Left forelimb (tissue), 1 donor: Measurements from ENCODE around the gene MRPS11.
"Not testable (repeated sequence)": the region's sequence is repeated elsewhere in the genome, so short reads cannot be mapped to it uniquely, and the experiment has no call there.

Experiments
- DNase-seq: peaks from one replicate; pipeline ENCODE4 v3.0.0-alpha.2; 2018; ENCODE audit warnings: low spot score

Gene MRPS11

GRCh38 chr15:88489321-88489720, 21.8 kb downstream of the MRPS11 start:
- DNase-seq = no peak

DNA sequence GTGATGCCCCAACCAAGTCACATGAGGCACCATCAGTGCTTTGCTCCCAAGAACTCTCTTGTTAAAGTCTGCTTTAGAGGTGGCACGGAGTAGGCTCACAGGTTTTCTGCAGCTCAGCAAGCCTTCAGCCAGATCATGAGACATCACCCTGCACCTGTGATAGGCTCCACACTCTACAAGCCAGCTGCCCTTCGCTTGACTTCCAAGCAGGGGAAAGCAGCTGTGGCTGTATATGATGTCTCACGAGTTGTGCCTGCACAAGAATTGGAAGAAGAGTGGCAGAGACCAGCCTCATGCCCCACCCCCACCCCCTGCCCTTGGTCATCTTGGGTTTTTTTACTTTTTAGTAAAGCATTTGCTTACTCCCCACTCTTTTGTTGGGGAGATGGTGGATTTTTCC, 22.5 kb downstream of the MRPS11 start:
- no peak for DNase-seq

DNA sequence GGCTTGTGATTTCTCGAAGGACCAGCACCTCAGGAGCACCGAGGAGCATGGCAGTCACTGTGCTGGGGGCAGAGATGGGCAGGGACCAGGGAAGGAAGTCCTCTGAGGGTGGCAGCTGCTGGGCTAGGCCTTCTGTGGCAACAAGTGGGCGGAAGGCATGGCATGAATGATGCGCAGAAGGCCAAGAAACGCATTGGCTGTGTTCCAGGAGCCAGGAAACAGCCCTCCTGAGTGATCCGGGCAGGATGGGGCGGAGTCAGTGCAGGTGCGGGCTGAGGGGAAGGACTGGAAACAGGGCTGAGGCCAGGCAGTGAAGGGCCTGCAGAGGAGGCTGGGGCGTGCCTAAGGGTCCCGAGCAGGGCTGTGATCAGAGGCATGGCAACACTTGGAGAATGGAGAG, 23.6 kb downstream of the MRPS11 start:
- no peak for DNase-seq

GRCh38 chr15:88493844-88494243, 26.3 kb downstream of the MRPS11 start:
- no peak for DNase-seq

DNA sequence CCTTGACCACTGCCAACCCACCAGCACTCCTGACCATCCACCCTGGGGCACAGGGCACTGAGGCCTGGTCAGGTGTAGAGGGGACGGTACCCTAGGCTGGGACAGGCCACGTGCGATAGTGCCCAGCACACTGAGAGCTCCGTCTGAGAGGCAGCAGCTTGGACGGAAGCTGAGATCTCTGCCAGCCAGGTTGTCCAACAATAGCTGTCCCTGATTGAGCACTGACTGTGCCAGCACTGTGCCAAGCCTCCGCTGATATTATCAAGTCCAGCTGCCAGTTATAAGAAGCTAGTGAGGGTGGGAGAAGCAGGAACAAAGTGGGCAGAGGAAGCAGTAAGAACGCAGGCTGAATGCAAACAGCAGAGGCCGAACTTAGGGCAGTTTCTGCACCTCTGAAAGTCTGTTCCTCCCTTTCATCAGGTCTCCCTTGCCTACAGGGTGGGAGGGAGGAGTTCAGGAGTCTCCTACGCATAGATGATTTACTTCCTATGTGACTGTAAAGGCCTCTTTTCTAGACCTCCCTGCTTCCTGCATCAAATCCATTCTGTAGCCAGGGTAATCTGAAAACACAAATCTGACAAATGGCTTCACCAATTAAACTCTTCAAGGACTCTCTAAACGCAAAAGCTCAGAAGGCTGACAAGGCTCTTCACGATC, 29.7 kb downstream of the MRPS11 start:
- no peak for DNase-seq

DNA sequence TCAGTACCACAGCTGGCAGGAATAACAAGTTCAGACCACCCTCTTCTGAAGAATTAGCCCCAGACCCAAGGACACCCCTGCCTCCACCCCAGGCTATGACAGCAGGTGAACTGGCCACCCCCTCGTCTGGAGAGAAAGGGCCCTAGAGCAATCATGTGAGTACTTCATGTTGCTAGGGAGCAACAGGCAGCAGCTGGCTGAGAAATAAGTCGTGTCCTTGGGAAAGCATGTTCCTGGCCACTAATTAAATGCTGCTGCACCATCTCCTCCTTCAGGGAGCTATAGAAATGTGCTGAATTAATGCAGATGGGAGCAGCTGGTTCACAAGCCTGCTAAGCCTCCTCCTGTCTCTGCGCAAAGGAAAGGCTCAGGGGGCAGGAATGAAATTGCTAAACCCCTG, 31.5 kb downstream of the MRPS11 start:
- DNase-seq = no peak

DNA sequence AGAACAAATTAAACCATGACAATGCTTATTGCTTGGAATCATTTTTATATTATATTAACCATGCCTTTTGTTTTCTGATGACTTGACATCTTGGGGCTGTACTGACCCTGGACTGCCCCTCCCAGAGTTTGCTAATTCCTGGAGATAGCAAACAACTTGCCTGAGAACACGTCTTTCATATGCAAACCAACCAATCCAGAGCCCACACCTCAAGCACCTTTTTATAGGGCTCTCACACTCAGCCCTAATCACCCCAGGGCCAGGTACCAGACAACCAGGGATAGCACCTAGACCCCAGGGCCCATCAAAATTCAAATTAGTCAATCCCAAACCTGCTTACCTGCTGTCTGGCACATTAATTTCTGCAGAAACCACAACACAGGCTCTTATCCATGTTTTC, 36.9 kb downstream of the MRPS11 start:
- DNase-seq = no peak

DNA sequence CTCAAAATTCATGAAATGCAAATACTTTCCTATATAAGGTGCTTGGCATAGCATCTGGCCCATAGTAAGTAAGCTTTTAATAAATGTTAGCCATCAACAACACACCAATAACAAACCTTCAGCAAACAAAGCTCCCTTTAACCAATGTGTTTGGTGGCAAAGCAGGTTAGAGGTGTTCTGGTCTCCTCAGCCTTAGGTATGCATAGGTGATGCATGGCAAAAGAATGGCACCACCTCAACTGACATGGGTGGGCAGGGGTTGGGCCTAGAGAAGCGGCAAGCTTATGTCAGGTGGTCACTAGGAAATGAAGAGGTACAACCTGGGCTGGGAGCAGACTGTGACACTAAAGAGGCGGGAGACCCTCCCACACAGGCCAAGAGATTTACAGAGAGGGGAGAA, 38.2 kb downstream of the MRPS11 start:
- no peak for DNase-seq

DNA sequence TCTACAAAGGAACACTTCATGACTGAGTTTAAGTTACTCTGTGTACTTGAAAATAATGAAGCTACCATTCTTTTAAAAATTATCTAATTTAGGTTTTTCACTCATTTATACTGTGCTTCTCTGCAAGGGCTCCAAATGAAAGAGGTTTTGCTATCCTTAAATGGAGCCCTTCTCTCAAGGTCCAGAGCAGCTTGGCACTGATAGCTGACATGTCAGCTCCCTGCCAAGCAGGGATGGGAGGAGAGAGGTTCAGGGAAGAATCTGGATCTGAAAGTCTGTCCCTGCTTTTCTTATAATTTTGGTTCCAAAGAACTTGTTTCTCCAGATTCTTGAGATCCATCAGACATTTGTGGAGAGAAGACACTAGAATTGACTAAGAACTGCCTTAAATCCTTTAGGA, 39.1 kb downstream of the MRPS11 start:
- DNase-seq = no peak

DNA sequence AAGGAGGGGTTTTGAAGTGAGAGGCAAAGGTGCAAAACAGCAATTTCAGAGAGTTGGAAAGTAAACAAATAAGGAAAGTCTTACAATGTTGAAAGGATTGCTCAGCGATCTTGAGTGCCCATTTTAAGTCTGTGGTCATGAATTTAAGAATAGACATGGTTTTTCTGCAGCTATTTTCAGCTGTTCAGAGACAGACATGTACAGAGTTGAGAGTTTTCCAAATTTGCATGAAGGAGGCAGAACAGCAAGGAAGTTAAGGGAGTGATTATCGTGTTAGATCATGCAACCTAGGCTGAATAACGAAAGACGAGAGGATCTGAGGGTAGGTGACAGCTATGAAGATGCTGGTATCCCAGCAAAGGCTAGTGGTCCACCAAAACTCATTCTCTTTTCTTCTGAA, 41.8 kb downstream of the MRPS11 start:
- DNase-seq = no peak

DNA sequence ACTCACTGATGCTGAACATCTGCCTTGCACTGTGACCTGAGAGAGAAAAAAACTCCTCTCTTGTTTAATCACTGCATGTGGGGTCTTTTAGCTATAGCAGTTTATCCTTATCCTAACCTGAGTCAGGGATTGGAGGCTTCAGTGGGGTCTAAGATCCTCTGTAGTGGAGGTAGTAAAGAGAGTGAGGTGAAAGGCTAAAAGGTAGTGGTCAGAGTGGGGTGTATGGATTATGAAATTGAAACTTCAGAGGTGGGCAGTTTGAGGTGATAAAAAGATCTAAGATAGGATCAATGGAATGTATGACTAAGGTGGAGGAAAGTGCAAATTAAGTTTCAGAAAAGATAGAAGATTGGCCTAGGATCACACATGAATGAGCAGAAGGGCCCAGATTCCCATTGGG, 42.5 kb downstream of the MRPS11 start:
- no peak for DNase-seq

DNA sequence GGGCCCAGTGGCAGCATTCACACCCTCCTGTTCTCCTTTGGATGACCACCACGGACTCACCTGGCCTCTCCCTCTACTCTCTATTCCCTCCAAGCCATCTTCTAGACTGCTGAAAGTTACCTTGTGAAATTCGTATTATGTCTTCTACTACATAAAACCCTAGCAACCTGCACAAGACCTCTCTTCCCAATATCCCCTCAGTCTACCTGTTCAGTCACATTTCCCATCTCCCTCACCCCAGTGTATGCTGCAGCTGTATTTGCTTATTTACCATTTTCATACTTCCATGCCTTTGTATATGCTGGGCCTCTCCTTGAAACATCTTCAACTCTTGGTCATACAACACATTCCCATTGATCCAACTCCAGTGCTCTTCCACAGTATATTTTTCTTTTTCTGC, 43.7 kb downstream of the MRPS11 start:
- no peak for DNase-seq

GRCh38 chr15:88512078-88512477, 44.6 kb downstream of the MRPS11 start:
- no peak for DNase-seq

DNA sequence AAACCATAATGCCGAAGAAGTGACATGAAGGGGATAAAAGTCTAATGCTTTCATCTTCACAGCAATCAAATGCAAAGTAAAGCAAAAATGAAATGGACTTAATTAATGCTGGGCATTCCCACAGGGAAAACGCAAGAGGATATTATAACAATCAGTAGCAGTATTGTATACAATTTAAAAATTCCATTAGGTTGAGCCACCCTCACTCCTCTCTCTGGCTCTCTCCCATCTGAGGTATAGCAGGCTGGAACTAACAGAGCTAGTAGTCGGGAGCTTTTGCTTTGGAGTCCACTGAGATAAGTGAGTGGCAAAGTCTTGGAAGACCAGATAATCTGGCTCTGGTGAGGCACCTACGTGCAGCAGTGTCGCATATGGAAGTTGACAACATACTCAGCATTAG, 45.1 kb downstream of the MRPS11 start:
- DNase-seq = no peak

- no peak for DNase-seq
Measured at GRCh38 chr15:88513195-88513594, 45.7 kb downstream of the MRPS11 start.

DNA sequence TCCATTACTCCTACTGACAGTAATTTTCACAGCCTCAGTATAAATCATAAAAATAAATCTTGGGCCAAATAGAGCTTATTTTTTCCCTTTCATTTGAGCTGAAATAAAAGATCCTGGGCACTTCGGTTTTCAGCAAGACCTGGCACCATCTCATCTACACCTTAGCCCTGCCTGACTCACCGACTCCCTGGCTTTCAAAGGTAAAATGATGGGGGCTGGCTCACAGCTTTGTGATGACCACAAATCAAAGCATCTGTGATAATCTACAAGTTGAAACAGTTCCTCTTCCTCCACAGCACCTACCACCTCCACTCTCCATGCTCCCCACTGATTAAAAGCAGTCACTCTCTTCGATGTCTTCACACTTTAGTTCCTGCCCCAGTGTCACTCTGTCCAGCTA, 51.4 kb downstream of the MRPS11 start:
- no peak for DNase-seq

DNA sequence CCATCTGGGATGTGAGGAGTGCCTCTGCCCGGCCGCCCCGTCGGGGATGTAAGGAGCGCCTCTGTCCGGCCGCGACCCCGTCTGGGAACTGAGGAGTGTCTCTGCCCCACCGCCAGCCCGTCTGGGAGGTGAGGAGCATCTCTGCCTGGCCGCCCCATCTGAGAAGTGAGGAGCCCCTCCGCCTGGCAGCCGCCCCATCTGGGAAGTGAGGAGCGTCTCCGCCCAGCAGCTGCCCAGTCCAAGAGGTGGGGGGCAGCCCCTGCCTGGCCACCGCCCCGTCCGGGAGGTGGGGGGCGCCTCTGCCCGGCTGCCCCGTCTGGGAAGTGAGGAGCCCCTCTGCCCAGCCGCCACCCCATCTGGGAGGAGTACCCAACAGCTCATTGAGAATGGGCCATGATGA, 56.6 kb downstream of the MRPS11 start:
- DNase-seq = not testable (repeated sequence)

- DNase-seq = no peak
Measured at GRCh38 chr15:88525418-88525817, 57.9 kb downstream of the MRPS11 start.

GRCh38 chr15:88526247-88526879, 58.9 kb downstream of the MRPS11 start:
- DNase-seq = no peak

DNA sequence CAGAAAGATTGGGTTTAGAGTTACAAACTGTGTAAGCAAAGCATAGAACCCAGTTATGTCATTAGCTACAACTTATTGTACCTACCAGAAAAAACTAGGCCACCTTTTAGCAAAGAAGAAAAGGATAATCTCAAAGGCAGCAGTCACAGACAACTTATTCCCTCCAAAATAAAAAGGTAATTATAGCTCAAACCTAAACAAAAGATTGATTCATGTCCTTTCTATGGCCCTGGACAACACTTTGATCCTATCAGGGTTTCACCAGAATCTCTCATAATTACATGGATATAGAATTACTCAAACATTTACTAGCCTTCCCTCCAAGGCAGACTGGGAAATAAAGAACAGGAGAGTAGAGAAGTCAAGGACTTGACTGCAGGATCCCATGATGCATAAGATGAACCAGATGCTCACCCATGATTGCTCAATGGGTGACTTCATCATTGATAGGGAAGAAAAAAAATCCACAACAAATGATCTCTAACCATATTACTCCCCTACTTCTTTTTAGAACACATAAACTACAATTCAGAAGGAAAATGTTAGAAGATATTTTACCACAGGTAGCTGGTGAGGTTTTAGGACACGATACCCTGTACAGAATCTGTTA, 61.6 kb downstream of the MRPS11 start:
- DNase-seq = no peak
